GM18861 (cell line): ENCODE results near the gene RAPGEF6.
A peak's percentile ranks its signal among the peaks of the same experiment; 100 is the strongest.

Experiments
- ATAC-seq: cut with Tn5 transposase; IDR thresholded peaks from one replicate; pipeline ENCODE4 v1.9.1; 2021; ENCODE audit not compliant: unreplicated experiment

The RAPGEF6 gene

DNA sequence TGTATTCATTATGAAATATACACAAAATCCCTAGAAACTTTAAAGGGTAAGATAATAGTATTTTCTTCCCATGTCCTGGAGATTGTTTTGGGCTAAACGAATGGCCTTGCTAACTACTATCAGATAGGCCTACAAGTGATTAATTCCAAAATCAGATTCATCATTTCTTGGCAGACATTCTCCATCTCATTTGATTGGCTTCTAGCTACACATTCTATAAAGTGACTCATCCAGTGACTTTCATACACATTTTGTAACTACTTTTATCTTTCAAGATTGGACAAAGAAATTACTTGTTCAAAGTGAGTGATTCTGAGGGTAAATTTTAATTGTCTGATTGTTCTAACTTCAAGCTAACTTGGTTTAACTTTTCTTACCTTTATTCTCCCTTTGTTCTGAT, 93.3 kb downstream of the RAPGEF6 start:
- ATAC-seq: no peak

DNA sequence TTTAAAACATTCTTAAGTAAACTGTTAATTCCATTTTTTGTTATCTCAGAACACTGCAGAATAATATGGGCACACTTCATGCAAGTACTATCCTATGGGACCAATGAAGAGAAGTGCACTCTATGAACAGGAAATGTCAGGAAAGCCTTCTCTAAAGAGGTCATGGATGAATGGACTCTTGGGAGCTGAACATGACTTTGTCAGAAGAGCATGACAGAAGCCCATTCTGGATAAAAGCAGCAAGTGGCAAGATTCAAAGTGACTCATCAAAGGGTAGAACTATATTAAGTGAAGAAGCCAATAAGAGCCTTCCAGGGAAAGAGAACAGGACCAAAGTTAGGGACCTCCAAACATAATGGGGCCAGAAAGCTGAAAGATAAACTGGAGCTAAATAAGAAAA, 94.0 kb downstream of the RAPGEF6 start:
- no peak for ATAC-seq

- ATAC-seq: no peak
Measured at GRCh38 chr5:131539251-131539650, 95.8 kb downstream of the RAPGEF6 start.

DNA sequence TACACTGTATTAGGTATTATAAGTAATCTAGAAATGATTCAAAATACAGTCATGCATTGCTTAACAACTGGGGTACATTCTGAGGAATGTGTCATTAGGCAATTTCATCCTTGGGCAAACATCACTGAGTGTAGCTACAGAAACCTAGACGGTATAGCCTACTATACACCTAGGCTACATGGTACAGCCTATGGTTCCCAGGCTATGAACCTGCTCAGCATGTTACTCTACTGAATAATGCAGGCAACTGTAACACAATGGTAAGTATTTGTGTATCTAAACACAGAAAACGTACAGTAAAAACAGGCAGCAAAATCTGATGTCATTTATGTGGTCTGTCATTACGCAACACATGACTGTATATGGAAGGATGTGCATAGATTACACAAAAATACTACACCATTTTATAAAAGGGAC, 96.8 kb downstream of the RAPGEF6 start:
- ATAC-seq: no peak

DNA sequence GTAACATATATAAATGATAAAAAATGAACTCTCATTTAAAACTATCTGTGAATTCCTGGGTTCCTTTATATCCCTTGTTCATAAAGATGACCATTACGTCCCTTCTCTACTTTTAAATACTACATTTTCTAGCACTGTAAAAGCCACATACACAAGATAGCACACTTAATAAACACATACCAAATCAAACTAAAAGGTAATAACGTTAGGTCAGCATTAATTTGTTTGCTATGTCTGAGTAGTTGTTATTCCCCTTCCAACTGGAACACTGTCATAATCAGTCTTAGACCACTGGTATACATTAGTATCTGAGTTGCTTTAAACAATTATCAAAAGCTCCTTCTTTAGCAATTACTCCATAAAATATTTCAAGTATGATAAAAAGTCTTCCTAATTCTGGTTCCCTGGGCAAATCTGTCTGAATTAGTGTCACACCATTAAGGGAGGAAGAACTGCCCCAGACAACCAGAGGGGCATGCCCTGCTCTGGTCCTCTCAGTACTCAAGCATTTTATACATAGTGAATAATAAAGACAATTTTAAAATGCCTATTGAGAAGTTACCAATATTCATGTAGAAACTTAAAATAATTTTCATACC, 98.1 kb downstream of the RAPGEF6 start:
- no peak for ATAC-seq

- peak; percentile 85 for ATAC-seq
Measured at GRCh38 chr5:131536211-131536826, 98.7 kb downstream of the RAPGEF6 start.

DNA sequence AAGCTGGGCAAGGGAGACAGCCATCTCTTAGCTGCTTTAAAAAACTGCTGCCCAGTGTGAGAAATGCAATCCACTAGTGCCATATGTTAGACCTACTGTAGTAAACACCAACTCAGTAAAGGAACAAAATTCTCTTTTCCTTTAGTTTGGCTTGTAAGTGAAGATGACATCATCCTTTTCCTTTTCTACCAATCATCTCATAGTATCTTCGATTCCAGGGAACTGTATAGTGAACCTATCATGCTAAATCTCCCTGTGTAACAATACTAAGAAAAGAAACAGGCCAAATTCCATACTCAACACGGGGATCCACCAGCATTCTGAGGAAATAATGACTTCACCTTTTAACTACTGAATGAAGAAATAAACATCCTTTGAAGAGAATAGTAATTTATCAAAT, 100.1 kb downstream of the RAPGEF6 start:
- ATAC-seq: no peak

DNA sequence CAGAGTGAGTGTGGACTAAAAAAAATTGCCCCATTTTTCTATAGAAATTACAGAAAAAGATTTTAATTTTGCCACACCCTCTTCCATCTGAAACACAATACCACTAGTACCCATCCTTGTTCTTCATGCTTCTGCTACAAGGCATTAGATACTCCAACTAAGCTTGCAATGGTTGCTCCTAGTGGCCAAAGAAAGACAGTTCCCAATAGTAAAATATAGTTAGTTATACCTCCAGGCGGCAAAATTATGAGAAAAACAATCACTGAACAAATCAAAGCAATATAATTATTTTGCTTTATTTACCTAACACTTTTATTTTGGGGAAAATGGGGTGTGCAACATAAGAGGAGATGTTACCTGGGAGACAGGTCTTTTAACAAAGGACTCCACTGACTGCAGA, 101.2 kb downstream of the RAPGEF6 start:
- no peak for ATAC-seq

DNA sequence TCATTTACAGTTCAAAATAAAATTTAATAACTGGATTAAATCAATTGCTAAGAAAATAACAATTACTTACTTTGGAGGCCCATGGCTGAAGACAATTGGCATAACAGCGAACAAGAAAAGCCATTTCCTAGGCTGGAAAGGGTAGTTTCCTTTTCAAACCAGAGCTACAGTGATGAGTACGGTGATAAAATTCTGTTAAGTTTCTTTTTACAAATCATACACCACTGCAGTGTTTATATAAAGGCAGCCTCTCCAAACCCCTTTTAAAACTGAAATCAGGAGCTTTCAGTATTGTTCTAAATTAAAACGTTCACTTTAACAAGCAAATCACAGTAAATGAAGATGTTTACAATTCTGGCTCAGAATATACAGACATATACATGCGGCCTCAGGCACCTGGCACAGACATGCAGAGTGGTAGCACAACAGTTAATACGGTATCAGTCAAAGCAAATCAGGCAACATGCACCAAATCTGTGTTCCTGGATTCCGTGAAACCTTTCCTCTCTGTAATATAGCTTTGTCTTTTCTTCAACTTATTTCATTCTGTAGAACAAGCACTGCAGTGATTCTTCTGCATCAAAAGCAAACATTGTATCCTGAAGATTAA, 102.9 kb downstream of the RAPGEF6 start:
- ATAC-seq: no peak

DNA sequence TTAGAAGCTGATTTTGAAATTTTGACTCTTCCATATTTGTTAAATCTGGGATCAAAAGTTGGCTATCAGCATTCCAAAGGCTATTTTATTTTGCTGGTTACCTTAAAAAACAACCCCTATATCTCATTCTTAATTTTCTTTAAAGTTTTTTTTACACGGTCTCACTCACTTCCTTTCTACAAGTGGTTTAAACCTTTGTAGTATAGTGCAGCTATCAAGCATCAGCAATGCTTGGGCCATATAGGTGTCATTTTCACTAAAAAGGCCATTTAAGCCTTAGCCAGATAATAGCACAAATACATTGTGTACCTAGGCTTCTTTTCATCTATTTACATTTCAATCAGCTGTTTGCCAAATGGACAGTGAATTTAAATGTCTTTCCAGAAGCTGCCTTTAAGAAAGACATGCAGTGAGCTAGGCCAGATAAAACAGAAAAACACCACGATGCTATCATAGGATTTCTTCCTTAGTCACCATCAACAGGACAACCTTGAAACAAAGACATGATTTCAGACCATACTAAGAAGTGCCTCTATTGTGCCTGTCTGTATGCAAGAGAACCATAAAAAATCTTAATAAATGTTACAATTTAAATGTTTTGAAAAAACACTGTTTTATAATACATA, 104.2 kb downstream of the RAPGEF6 start:
- ATAC-seq: no peak

DNA sequence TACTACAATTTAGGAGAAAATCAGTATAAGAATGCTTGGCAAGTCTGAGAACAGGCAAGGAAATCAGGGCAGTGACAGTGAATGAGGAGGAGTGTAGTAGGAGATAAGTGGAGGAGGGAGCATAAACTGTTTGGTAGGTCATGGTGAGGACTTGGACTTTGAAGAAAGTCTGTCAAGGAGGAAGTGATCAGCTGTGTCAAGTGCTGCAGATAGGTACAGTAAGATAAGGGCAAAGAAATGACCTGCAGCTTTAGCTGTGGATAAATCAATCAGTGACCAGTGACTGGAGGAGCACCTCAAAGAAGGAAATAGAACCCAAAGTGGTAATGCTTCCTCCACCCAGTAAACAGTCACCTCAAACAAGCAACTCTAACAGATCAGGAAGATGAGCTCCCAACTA, 106.3 kb downstream of the RAPGEF6 start:
- peak; percentile 74 for ATAC-seq

GRCh38 chr5:131525805-131526204, 109.2 kb downstream of the RAPGEF6 start:
- no peak for ATAC-seq

DNA sequence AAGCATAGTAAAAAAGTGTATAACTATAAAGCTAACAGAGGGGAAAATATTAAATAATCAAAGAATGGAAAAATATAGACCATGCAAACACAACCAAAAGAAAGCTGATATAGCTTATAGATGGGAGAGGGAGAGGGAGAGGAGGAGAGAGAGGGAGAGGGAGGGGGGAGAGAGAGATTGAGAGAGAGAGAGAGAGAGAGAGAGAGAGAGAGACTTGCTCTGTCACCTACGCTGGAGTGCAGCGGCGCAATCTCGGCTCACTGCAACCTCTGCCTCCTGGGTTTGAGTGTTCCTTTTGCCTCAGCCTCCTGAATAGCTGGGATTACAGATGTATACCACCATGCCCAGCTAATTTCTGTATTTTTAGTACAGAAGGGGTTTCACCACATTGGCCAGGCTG, 110.6 kb downstream of the RAPGEF6 start:
- ATAC-seq: no peak

DNA sequence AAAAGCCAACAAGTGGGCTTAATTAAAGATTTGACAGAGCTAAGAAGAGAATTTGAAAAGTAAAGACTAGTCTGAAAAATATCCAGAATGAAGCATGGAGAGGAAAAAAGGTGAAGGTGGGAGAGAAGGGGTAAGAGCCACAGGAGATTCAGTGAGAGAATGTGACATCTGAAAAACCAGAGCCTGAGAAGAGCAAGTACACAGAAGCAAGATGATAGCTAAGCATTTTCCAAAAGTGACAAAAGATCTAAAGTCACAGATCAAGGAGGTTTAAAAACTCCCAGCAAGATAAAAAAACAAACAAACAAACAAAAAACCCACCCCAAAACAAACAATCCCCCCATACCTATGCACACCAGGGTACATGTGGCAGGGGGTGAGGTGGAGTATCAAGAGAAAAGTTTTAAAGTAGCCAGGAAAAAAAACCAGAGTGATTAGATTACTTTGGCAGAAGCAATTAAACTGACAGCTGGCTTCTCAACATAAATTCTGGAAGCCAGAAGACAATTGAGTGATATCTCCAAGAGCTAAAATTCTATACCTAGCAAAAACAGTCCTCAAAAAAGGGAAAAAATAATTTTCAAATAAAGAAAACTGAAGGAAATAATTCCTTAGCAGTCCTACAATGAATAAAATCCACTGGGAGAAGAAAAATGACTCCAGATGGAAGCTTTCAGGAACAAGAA, 111.4 kb downstream of the RAPGEF6 start:
- no peak for ATAC-seq

- ATAC-seq: no peak
Measured at GRCh38 chr5:131521252-131521651, 113.8 kb downstream of the RAPGEF6 start.

- ATAC-seq: no peak
Measured at GRCh38 chr5:131515348-131515747, 119.7 kb downstream of the RAPGEF6 start.

- no peak for ATAC-seq
Measured at GRCh38 chr5:131514316-131515283, 120.4 kb downstream of the RAPGEF6 start.

GRCh38 chr5:131513780-131514179, 121.2 kb downstream of the RAPGEF6 start:
- no peak for ATAC-seq

- ATAC-seq: no peak
Measured at GRCh38 chr5:131511934-131512333, 123.1 kb downstream of the RAPGEF6 start.

DNA sequence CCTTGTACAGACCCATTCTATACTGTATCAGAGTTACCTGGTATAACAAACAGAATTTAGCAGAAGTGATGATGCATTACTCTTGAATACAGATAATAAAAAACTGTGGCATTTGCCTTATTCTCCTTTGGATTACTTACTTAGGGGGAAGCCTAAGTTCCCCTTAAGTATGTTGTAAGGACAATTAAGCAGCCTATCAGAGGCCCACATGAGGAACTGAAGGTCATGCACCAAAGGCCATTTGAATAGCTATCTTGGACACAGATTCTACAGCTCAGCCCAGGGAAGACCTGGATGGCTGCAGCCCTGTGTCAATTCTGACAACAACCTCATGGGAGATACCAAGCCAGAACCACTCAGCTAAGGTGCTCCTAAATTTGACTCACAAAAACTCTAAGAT, 125.2 kb downstream of the RAPGEF6 start:
- no peak for ATAC-seq
